GM19043 (cell line): ENCODE results near the gene KCNIP4.

ENCODE experiments used
- ATAC-seq: cut with Tn5 transposase; IDR thresholded peaks from one replicate; pipeline ENCODE4 v1.9.1; 2021; ENCODE audit warnings: low read depth; ENCODE audit not compliant: unreplicated experiment

KCNIP4 gene

DNA sequence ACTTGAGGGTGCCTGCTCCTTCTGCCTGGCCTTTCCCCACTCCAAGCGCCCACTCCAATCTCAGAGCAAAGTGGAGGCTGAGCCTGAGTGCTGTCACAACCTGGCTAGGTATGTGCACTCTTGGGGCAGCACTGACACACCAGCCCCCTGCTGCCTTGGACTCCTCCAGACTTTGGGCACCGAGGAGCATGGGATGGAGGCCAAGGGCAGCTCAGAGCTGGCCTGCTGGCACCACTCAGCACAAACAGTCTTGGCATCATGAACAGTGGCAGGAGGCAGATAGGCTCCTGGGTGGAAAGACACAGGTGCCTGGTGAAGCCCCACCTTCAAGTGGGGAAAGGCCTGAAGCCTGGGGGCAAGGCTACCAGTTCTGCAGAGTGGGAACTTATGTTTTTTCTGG, 91.8 kb downstream of the KCNIP4 start:
- ATAC-seq = no peak

DNA sequence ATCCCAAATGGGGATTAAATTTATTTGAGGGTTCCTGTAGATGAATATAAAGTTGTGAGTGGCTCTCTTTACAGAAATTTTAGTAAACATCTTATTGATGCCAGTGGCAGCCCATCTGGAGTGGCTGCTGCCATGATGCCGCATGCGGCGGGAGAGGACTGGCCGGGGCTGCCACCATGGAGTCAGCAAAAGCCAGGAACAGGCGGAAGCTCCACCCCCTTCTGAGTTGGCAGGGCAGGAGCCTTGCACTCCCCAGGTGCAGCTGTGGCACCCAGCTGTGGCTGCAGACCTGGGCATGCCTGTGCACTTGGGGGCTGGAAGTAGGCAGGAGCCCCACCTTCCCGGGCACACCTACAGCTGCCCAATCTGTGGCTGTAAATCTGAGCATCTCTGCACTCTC, 92.3 kb downstream of the KCNIP4 start:
- ATAC-seq = no peak

DNA sequence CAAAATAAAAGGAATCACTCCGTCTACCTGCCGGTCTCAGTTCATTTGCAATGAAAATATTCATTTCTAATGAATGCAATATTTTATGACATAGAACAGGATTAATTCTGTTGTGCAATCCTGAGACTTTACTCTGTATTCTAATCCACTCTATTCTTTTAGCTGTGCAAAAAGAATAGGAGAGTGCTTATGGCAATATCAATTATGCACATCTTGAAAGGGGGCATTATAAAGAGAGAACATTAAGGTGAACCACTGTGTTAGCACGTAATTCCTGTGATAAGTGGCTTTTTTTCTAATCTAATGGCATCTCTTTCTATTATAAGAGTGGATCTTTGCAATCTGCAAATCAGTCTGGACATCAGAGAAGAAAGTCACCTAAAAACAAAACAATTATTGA, 99.5 kb downstream of the KCNIP4 start:
- no peak for ATAC-seq

DNA sequence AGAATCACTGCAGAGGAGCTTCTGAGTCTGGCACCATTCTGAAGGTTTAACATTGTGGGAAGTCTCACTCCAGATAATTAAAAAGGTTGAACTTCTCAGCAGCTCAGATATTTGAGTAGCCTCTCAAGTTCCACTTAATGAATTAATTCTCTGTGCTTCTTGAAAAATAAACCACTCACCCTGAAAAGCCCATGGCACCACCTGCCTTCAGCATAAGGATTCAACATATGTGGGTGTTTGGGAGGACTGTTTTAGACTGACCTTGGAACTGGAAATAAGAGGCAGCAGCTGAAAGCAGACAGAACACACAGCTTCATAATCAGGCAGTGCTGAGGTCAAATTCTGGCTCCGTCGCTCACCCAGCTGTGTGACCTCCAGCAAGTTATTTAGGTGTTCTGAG, 100.6 kb downstream of the KCNIP4 start:
- ATAC-seq = no peak

DNA sequence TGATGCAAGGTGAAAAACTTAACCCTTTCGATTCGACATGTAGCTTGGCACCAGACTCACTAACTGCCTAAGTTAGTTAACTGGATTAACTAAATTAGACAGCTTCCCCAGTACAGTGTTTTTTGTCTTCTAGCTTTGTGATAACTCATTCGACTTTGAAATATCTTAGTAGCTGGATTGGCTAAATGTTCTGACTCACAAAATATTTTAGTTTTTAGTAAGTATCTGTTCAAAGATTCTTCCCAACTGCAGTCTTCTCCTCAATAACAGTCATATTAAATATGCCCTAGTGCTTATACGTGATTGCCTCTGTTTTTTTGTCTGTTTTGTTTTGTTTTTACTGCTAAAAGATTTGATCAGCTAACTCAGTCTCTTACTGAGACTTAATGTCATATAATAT, 102.9 kb downstream of the KCNIP4 start:
- no peak for ATAC-seq

DNA sequence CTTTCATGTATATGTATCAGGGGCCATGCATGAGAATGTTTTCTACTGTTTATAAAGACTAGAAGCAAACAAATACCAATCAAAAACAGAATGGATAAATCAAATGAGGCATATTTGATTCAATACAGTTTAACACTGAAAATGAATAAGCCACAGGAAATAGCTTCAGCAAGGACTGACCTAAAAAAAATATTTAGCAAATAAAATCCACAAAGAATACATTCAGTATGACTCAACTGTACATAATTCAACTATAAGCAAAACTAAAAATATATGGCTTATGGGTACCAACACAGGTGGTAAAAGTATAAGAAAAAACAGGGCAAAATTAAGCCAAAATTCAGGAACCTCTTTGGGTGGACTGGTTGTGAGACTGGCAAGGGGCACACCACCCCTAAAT, 112.9 kb downstream of the KCNIP4 start:
- ATAC-seq = no peak

DNA sequence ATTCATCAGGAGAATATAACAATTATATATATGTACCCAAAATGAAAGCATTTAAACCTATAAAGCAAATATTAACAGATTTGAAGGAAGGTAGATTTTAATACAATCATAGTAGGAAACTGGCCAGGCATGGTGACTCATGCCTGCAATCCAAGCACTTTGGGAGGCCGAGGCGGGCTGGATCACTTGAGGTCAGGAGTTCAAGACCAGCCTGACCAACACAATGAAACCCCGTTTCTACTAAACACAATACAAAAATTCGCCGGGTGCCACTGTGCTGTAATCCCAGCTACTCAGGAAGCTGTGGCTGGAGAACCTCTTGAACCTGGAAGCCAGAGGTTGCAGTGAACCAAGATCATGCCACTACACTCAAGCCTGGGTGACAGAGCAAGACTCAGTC, 118.3 kb downstream of the KCNIP4 start:
- no peak for ATAC-seq

DNA sequence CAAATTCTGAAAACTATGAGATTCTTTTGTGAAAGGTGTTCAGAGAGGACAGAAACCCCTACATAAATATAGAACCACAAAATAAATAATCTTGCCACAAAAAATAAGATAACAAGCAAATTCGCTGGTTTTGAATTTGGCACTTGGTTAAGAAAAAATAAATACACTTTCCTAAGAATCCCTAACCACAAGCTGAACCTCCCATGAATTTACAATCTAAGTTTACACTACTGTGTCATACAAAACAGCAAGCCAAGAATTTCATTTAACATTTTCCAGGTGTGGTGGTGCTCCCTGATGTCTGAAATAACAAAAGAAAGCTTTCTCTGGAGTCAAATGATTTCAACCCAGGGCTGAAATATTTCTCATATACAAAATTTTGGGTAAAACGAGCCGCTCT, 121.0 kb downstream of the KCNIP4 start:
- ATAC-seq = no peak

DNA sequence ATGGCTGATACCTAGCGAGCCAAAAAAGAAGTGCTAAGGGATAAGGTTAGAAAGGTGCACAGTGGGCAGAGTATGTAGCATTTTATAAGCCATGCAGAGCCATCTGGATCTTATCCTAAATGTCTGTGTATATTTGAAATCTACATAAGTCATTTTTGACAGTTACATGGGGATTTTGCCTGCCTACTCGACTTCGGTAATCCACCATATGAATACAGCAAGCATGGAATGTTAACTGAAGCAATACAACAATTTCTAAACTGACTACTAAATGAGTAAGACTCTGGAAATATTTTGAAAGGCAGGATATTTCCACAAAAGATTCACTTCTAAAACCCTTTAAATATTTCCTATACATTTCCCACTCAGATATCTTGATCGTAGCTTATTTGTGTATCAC, 122.5 kb downstream of the KCNIP4 start:
- ATAC-seq = no peak

DNA sequence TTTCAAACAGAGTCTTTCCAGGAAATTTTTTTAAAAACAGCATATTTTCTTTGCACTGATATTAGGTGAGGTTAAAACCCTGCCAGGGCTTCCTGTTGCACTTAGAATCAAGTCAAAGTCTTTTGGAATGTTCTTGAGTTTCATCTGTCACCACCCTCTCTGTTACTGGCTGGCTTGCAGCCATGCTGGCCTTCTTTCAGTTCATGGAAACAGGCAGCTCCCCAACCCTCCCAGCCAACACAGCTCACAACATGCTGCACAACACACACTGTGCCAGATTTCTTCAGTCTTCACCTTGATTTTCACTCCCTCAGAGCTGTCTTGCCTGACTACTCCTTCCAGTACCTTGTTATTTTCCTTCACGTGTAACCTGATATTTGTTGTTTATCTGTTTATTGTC, 129.5 kb downstream of the KCNIP4 start:
- ATAC-seq = no peak

DNA sequence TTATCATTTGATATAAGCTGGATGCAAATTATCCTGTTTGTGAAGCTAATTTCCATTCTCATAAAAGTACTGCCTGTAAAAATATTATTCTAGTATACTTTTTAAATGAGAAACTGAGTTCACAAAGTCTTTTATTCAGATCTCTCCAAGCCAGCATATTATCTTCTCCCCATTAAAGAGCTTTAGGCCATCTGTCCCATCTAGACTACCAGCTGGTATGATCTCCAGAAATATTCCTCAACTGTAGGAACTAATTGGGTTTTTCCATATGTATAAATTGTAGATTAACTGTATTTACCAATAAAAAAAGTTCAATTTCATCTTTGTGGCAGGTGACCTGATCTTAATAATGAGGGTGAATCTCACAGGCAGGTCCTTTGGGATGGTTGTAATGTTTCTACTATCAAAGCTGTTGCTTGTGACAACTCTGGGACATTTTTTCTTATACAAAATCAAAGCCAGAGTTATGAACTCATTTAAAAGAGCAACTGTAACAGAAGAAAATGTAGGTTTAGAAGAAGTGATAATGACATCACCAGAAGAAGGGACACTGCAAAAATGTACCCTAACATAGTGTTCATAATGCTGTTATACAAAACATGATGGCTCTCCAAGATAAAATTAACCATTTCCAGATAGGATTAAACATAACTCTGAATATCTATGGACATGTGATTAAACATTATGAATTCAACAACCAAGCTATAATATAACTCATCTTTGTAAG, 132.8 kb downstream of the KCNIP4 start:
- no peak for ATAC-seq

DNA sequence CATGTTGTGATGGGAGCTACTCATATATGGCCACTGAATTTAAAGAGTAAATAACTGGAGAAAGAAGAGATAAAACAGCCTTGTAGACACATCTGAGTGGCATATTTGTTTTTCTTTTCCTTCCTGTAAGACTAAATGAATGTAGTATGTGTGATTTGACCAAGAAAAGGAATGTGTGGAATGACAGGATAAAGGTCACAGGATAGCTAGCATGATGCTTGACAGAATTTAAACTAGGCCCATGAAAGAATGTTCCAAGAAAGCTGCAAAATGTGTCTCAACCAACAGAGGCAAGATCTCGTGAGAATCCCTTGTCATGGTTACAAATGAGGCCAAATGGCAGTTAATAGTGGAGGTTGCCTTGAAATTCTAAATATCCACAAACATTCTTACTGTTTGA, 137.0 kb downstream of the KCNIP4 start:
- no peak for ATAC-seq

DNA sequence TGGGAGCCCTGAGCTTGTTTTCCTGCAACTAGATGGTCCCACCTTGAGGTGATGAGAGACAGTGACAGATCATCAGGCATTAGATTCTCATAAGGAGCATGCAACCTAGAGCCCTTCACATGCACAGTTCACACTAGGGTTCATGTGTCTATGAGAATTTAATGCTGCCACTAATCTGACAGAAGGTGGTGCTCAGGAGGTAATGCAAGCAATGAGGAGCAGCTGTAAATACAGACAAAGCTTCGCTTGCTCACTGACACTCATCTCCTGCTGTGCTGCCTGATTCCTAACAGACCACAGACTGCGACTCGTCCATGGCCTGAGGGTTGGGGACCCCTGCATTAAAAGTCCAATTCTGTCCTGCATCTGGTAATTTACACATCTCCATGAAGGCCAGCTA, 141.6 kb downstream of the KCNIP4 start:
- ATAC-seq = no peak

DNA sequence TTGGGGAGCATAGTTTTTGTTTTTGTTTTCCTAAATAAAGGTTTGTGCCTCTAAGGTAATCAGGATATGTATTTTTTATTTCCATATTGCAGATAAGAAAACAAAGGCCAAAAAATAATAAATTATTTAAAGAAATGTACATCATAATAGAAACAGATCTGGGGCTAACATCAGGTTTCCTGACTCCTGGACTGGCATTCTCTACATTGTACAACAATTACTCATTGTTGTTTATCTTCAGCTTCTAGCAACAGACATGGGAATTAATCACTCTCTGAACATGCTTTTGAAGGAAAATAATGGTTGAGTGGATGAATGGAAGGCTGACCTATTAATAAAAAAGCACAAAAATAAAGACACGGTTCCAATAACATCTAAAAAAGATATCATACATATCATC, 146.2 kb downstream of the KCNIP4 start:
- no peak for ATAC-seq

DNA sequence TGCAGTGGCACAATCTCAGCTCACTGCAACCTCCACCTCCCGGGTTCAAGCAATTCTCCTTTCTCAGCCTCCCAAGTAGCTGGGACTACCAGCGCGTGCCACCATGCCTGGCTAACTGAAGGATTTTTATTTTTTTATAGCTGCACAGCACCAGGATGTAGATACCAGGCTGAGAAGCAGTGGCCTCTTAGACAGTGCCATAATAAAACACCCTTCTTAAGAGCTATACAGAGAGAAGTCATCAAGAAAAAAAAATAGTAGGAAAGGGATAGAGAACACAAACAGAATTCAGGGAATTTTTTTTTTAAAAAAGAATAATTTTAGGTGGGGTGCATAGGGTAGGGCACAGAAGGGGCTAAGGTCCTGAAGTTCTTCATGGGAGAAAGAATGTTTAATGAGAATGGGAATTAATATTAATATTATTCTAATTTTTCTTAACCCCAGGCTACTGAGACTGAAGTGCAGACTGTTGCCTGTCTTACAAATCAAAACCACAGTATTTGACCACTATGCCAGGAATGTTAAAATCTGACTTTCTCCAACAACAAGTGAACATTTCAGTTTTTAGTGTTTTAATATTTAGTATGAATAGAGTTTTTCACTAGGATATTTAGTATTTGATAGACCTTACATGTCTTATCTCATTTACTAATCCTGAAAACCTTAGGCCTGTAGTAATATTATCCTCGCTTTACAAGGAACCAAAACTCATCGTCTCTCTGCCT, 146.7 kb downstream of the KCNIP4 start:
- ATAC-seq = no peak

DNA sequence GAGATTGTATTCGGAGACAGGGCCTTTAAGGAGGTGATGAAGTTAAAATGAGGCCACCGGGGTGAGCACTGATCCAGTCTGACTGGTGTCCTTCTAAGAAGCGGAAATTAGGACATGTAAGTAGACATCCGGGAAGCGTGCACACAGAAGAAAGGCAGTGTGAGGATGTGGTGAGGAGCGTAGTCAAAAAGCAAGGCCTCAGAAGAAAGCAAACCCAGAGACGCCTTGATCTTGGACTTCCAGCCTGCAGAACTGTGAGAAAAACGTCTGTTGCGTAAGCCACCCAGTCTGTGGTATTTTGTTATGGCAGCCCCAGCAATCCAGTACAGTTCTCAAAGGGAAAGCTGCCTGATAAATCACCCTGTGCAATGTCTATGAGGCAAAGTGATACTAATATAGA, 153.5 kb downstream of the KCNIP4 start:
- ATAC-seq = no peak

DNA sequence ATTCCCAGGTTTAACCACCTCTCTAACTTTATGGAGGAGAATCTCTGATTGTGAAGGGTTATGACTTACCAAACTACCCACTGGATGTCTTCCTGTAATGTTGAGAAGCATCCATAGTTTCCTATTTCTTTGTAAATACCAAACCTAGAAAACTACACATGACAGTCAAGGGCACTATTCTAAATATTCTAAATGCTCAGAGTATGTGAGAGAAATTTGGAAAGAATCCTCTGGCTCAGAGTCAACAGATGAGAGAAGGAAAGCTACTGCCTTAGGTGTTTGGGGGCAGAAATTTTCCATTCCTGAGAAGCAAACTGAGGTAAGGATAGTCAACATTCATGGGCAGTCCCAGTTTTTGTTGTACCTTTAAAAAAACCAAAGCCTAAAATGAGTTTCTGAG, 155.8 kb downstream of the KCNIP4 start:
- no peak for ATAC-seq

DNA sequence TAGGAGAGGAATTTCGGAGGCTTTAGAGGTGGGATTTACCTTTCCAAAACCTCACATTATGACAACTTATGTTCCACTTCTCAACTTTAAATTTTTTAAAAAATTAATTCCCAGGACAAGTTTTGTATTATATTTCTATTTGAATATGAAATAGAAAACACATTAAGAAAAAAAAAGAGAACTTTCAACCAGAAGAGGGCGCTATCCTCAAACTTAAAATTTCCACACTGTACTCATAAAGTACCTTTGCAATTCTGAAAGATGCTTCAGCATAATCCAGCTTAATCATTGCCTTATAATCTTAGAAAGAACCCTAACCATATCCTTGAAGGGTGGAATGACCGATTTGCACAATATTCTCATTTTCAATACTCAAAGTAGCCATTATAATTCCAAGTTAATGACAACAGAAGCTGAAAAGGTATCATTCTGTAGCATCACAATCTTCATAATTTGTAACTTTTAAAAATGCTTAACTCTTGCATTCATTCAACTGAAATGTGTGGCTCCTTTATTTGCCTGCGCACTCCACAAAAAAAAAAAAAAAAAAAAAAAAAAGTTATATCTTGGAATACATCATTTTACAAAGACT, 158.0 kb downstream of the KCNIP4 start:
- ATAC-seq = no peak

DNA sequence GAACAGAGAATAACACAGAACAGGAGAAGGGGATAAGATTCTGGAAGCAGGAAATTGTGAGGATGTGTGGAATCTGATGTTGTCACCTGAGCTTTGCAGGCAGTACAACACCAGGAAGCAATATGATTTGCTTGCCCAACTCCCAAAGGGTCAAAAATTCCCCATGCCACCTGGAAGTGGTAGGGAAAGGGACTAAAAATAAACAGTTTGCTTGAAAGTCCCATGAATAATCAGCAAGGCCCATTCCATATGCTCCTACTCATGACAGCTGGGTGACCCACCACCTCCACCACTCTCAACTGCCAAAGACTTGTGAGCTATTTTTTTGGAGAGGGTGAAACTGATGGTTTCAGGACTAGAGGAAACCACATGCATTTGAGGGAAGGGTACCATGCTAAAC, 168.4 kb downstream of the KCNIP4 start:
- no peak for ATAC-seq

DNA sequence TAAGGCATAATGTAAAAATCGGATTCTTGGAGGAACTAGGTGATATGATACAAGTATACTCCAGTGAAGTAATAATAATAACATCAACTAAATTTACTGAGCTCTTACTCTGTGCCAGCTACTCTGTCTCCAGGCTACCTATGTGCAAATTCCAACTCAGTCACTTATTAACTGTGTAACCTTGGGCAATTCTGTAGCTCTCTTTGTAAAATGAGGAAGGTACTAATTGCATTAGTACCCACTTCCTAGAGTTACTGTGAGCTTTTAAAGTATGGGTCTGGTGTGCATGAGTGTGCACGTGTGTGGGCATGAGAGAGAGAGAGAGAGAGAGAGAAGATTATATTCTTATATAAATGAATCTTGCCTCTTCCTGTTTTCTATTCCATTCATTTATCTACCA, 169.9 kb downstream of the KCNIP4 start:
- ATAC-seq = no peak

DNA sequence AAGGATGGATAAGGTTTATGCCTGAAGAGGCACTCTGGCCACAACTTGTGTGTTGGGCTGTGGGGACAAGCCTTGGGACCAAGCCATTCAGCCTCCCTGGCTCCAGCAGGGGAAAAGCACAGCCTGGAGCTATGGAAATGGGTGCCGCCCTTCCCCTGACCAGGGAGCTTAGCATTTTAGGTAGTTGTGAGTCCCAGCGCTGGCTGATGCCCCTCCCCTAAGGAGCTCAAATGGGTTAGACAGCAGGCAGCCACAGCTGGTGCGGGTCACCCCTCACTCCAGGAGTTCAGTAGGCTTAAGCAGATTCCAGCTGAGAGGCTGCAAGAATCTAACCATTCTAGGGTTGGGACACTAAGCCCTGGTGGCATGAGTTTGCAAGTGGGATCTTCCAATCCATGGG, 172.9 kb downstream of the KCNIP4 start:
- no peak for ATAC-seq
